H1 (cell line): Measurements from ENCODE around the gene ENPP5. TPM values are rescaled to one million over a fixed set of nuclear protein-coding genes. Genes with fewer than 3 reads are reported as not detected.

Experiments
- CBX8 ChIP-seq: fragments of 300-800, 300-1000 bp; sonication (generic); IDR thresholded peaks from 2 replicates; pipeline ENCODE4 v1.7.1; 2016; ENCODE audit warnings: low read depth, low read length, borderline replicate concordance
- EP300 ChIP-seq, 2 experiments: IDR thresholded peaks; 1 replicate in 1 of 2; 2 replicates in 1 of 2; pipeline ENCODE4 v1.6.1; 2011 to 2012; ENCODE audit warnings: low read depth in 2 of 2, low read length in 2 of 2, mild to moderate bottlenecking in 2 of 2, borderline replicate concordance in 1 of 2, inconsistent platforms in 1 of 2, moderate library complexity in 1 of 2
- TAF7 ChIP-seq: optimal IDR thresholded peaks from 2 replicates; pipeline ENCODE3; 2011; ENCODE audit warnings: low read depth, mild to moderate bottlenecking, inconsistent platforms, low read length, moderate library complexity, borderline replicate concordance
- polyA plus RNA-seq, 7 experiments: library from polyadenylated mRNA; depleted of rRNA in 3 of 7; stranded (reverse) in 5 of 7; unstranded in 2 of 7; fragments of >200 nt in 5 of 7; fragments of 200-250 nt in 2 of 7; gene quantifications; 1 replicate in 5 of 7; 2 replicates in 1 of 7; 4 replicates in 1 of 7; pipeline versions ENCODE4 v1.2.1 to v1.2.3, GENCODE V29; 2011 to 2013; ENCODE audit warnings: missing spikeins in 2 of 7, mixed read lengths in 2 of 7
- total RNA-seq: library from RNA; stranded (reverse); fragmentation: NEBNext Ultra II Directional; extraction: Animal tissue kit (Norgen Biotek cat#: 25700); gene quantifications from 2 replicates; pipeline ENCODE4 v1.2.1, GENCODE V29; 2021
- TF ChIP-seq, protein P1 (sequence below): fragments of 300-600 bp; sonication (generic); IDR thresholded peaks from 2 replicates; pipeline ENCODE4 v1.7.1; 2012; ENCODE audit warnings: low read length, moderate library complexity, mild to moderate bottlenecking, inconsistent platforms; ENCODE audit not compliant: insufficient replicate concordance
- TF ChIP-seq, protein P2 (sequence below): IDR thresholded peaks from 2 replicates; pipeline ENCODE4 v1.6.1; 2011; ENCODE audit warnings: low read length, improper control_type of control experiment

The ENPP5 gene
- total and polyA plus RNA-seq, 2 of the 8 experiments (the other 6 are each of a cell fraction or from before 2014, with no cell fraction given), result 5.1 to 7.6 TPM

DNA sequence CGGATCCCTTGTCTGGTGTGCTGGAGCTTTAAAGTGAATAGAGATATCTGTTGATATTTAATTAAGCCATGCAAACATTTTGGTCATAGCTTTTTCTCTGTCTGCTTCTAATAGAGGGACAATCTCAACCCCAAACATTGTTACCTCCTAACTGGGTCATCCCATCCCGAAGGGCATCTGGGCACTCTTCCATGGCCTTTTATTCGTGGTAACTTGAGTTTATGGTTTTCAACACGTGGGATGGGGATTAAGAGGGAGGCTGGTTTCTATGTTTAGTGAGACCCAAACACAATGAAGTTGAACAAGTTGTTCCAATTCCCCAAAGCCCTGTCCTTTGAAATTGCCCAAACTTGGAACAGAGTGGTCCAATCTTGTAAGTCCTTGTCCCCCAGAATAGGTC lies 1.4 kb upstream of the ENPP5 start (continued):
- TF ChIP-seq, protein P1, sequence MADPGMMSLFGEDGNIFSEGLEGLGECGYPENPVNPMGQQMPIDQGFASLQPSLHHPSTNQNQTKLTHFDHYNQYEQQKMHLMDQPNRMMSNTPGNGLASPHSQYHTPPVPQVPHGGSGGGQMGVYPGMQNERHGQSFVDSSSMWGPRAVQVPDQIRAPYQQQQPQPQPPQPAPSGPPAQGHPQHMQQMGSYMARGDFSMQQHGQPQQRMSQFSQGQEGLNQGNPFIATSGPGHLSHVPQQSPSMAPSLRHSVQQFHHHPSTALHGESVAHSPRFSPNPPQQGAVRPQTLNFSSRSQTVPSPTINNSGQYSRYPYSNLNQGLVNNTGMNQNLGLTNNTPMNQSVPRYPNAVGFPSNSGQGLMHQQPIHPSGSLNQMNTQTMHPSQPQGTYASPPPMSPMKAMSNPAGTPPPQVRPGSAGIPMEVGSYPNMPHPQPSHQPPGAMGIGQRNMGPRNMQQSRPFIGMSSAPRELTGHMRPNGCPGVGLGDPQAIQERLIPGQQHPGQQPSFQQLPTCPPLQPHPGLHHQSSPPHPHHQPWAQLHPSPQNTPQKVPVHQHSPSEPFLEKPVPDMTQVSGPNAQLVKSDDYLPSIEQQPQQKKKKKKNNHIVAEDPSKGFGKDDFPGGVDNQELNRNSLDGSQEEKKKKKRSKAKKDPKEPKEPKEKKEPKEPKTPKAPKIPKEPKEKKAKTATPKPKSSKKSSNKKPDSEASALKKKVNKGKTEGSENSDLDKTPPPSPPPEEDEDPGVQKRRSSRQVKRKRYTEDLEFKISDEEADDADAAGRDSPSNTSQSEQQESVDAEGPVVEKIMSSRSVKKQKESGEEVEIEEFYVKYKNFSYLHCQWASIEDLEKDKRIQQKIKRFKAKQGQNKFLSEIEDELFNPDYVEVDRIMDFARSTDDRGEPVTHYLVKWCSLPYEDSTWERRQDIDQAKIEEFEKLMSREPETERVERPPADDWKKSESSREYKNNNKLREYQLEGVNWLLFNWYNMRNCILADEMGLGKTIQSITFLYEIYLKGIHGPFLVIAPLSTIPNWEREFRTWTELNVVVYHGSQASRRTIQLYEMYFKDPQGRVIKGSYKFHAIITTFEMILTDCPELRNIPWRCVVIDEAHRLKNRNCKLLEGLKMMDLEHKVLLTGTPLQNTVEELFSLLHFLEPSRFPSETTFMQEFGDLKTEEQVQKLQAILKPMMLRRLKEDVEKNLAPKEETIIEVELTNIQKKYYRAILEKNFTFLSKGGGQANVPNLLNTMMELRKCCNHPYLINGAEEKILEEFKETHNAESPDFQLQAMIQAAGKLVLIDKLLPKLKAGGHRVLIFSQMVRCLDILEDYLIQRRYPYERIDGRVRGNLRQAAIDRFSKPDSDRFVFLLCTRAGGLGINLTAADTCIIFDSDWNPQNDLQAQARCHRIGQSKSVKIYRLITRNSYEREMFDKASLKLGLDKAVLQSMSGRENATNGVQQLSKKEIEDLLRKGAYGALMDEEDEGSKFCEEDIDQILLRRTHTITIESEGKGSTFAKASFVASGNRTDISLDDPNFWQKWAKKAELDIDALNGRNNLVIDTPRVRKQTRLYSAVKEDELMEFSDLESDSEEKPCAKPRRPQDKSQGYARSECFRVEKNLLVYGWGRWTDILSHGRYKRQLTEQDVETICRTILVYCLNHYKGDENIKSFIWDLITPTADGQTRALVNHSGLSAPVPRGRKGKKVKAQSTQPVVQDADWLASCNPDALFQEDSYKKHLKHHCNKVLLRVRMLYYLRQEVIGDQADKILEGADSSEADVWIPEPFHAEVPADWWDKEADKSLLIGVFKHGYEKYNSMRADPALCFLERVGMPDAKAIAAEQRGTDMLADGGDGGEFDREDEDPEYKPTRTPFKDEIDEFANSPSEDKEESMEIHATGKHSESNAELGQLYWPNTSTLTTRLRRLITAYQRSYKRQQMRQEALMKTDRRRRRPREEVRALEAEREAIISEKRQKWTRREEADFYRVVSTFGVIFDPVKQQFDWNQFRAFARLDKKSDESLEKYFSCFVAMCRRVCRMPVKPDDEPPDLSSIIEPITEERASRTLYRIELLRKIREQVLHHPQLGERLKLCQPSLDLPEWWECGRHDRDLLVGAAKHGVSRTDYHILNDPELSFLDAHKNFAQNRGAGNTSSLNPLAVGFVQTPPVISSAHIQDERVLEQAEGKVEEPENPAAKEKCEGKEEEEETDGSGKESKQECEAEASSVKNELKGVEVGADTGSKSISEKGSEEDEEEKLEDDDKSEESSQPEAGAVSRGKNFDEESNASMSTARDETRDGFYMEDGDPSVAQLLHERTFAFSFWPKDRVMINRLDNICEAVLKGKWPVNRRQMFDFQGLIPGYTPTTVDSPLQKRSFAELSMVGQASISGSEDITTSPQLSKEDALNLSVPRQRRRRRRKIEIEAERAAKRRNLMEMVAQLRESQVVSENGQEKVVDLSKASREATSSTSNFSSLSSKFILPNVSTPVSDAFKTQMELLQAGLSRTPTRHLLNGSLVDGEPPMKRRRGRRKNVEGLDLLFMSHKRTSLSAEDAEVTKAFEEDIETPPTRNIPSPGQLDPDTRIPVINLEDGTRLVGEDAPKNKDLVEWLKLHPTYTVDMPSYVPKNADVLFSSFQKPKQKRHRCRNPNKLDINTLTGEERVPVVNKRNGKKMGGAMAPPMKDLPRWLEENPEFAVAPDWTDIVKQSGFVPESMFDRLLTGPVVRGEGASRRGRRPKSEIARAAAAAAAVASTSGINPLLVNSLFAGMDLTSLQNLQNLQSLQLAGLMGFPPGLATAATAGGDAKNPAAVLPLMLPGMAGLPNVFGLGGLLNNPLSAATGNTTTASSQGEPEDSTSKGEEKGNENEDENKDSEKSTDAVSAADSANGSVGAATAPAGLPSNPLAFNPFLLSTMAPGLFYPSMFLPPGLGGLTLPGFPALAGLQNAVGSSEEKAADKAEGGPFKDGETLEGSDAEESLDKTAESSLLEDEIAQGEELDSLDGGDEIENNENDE, result no peak
- TF ChIP-seq EP300 (IDR thresholded peaks at IDR 0.05; ENCODE audit: borderline replicate concordance in 1 of 2, low read depth in 2 of 2, low read length in 2 of 2) (no peak), TAF7 (no peak), CBX8 (no peak)
- TF ChIP-seq, protein P2, sequence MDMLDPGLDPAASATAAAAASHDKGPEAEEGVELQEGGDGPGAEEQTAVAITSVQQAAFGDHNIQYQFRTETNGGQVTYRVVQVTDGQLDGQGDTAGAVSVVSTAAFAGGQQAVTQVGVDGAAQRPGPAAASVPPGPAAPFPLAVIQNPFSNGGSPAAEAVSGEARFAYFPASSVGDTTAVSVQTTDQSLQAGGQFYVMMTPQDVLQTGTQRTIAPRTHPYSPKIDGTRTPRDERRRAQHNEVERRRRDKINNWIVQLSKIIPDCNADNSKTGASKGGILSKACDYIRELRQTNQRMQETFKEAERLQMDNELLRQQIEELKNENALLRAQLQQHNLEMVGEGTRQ, result no peak
